ENCODE results near the gene TAF6. TPM values are rescaled to one million over a fixed set of nuclear protein-coding genes. Genes with fewer than 3 reads are reported as not detected.

The TAF6 gene
- total and polyA plus RNA-seq, 12 donors: 23.5 to 43.3 (median 31.0) TPM

DNA sequence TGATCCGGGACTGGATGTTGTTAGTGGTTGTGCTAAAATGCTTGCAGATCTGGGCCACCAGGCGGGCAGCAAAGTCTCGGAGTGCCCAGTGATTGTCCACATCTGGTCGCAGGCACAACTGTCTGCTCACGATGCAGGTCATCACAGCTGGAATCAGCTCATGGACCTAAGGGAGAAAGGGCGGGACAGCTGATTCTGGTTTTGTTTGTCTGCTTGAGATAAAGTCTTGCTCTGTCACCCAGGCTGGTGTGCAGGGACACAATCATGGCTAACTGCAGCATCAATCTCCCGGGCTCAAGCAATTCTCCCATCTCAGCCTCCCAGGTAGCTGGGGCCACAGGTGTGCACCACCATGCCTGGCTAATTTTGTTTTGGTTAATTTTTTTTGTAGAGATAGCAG lies 8.0 kb downstream of the TAF6 start:
- ATAC-seq (no peak), DNase-seq (no peak)
- H3K4me3 ChIP-seq: no peak overlapping the region
- WGBS, 2 donors: 93 to 96% methylated on average over 7 of the region's 7 CpGs
- H3K9me3 ChIP-seq: no peaks in the 10 kb centered on the region
- H3K27me3 ChIP-seq: no peaks in the 10 kb centered on the region
- H3K4me1 ChIP-seq: no peaks in the 10 kb centered on the region
- TF ChIP-seq, protein P1, sequence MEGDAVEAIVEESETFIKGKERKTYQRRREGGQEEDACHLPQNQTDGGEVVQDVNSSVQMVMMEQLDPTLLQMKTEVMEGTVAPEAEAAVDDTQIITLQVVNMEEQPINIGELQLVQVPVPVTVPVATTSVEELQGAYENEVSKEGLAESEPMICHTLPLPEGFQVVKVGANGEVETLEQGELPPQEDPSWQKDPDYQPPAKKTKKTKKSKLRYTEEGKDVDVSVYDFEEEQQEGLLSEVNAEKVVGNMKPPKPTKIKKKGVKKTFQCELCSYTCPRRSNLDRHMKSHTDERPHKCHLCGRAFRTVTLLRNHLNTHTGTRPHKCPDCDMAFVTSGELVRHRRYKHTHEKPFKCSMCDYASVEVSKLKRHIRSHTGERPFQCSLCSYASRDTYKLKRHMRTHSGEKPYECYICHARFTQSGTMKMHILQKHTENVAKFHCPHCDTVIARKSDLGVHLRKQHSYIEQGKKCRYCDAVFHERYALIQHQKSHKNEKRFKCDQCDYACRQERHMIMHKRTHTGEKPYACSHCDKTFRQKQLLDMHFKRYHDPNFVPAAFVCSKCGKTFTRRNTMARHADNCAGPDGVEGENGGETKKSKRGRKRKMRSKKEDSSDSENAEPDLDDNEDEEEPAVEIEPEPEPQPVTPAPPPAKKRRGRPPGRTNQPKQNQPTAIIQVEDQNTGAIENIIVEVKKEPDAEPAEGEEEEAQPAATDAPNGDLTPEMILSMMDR (IDR thresholded peaks at IDR 0.05): no peak
- intact Hi-C loops (cut with DNase I): no loop called here
- H3K36me3 ChIP-seq: peaks cover 0 to 91% (median 23%) of the 10 kb centered on the region in 9 donors
- no peak overlapping the region for H3K27ac ChIP-seq

GRCh38 chr7:100109521-100110163 lies 9.5 kb downstream of the TAF6 start:
- ATAC-seq: no peak
- Histone ChIP-seq H3K4me1 (no peaks in the 10 kb centered on the region), H3K4me3 (no peak overlapping the region), H3K36me3 (peaks cover 0 to 99% (median 35%) of the 10 kb centered on the region in 9 donors), H3K27me3 (no peaks in the 10 kb centered on the region), H3K9me3 (no peaks in the 10 kb centered on the region), H3K27ac (no peak overlapping the region)
- DNase-seq: no peak
- intact Hi-C loops (cut with DNase I): no loop called here
- TF ChIP-seq, protein P1 (IDR thresholded peaks at IDR 0.05): no peak
- 85 to 87% methylated on average over 12 of the region's 12 CpGs for WGBS, 2 donors

GRCh38 chr7:100107890-100108289 lies 11.3 kb downstream of the TAF6 start:
- Histone ChIP-seq H3K4me1 (no peaks in the 10 kb centered on the region), H3K9me3 (no peaks in the 10 kb centered on the region), H3K4me3 (no peak overlapping the region), H3K27ac (no peak overlapping the region), H3K27me3 (no peaks in the 10 kb centered on the region), H3K36me3 (peaks cover 0 to 100% (median 41%) of the 10 kb centered on the region in 9 donors)
- TF ChIP-seq, protein P1 (IDR thresholded peaks at IDR 0.05): no peak
- intact Hi-C loops (cut with DNase I): no loop called here
- DNase-seq: no peak
- ATAC-seq: no peak
- WGBS, 2 donors: 71 to 77% methylated on average over 11 of the region's 11 CpGs

GRCh38 chr7:100107125-100107737 lies 11.9 kb downstream of the TAF6 start:
- Histone ChIP-seq H3K9me3 (no peaks in the 10 kb centered on the region), H3K4me1 (peaks cover 0 to 6% (median 4%) of the 10 kb centered on the region in 9 donors), H3K4me3 (no peak overlapping the region), H3K36me3 (peaks cover 0 to 96% (median 36%) of the 10 kb centered on the region in 9 donors), H3K27me3 (no peaks in the 10 kb centered on the region), H3K27ac (no peak overlapping the region)
- DNase-seq (no peak), ATAC-seq (no peak)
- 82 to 85% methylated on average over 25 of the region's 25 CpGs for WGBS, 2 donors
- TF ChIP-seq, protein P1 (IDR thresholded peaks at IDR 0.05): no peak
- intact Hi-C loops (cut with DNase I): no loop called here

Measured in heart right ventricle (tissue), 16 donors.